K562 (cell line): ENCODE data around the gene MFSD6L.

Source experiments
- CTCF ChIP-seq, 3 experiments: IDR thresholded peaks in 2 of 3; conservative IDR thresholded peaks in 1 of 3; 2 replicates each; pipeline ENCODE4 v1.5.1; 2011 to 2012; ENCODE audit warnings: low read length in 3 of 3, mild to moderate bottlenecking in 3 of 3, control low read depth in 2 of 3, improper control_type of control experiment in 1 of 3, inconsistent platforms in 1 of 3, low read depth in 1 of 3, mixed read lengths in 1 of 3, moderate library complexity in 1 of 3; ENCODE audit not compliant: insufficient read depth in 2 of 3
- DPF2 ChIP-seq: fragments of 450-650 bp; IDR thresholded peaks from 2 replicates; pipeline ENCODE4 v1.6.1; 2016
- E2F6 ChIP-seq, 2 experiments: IDR thresholded peaks; 2 replicates each; pipeline ENCODE4 v1.6.1; 2011; ENCODE audit warnings: borderline replicate concordance in 1 of 2, control low read depth in 1 of 2, low read depth in 1 of 2, low read length in 1 of 2, mild to moderate bottlenecking in 1 of 2, mixed read lengths in 1 of 2, moderate library complexity in 1 of 2; ENCODE audit not compliant: insufficient read depth in 1 of 2, insufficient read length in 1 of 2, poor library complexity in 1 of 2, severe bottlenecking in 1 of 2; ENCODE audit errors: extremely low read depth in 1 of 2
- FOXA1 ChIP-seq: fragments of 450-650 bp; IDR thresholded peaks from 2 replicates; pipeline ENCODE4 v1.6.1; 2016; ENCODE audit warnings: mild to moderate bottlenecking, borderline replicate concordance
- FOXM1 ChIP-seq, 2 experiments: fragments of 450-650 bp in 1 of 2; sonication (generic) in 1 of 2; formaldehyde crosslinking in 1 of 2; IDR thresholded peaks; 2 replicates each; pipeline versions ENCODE4 v1.6.1 to v1.9.0; 2017 to 2022; ENCODE audit warnings: low read depth in 2 of 2, mild to moderate bottlenecking in 2 of 2, missing genetic modification reagents in 1 of 2, moderate library complexity in 1 of 2
- IRF2 ChIP-seq: sonication (generic); formaldehyde crosslinking; IDR thresholded peaks from 2 replicates; pipeline ENCODE4 v1.8.1; 2022; ENCODE audit warnings: mild to moderate bottlenecking, missing genetic modification reagents
- RBBP5 ChIP-seq: fragments of 200-600 bp; sonication (generic); IDR thresholded peaks from 2 replicates; pipeline ENCODE4 v1.6.1; 2012; ENCODE audit warnings: borderline replicate concordance, mild to moderate bottlenecking, low read length, control low read depth, inconsistent platforms; ENCODE audit not compliant: insufficient read depth, poor library complexity, severe bottlenecking
- ZBTB17 ChIP-seq: fragments of 450-650 bp; formaldehyde crosslinking; IDR thresholded peaks from 2 replicates; pipeline ENCODE4 v1.4.0; 2020; ENCODE audit warnings: mild to moderate bottlenecking
- ZFX ChIP-seq: sonication (generic); formaldehyde crosslinking; IDR thresholded peaks from 2 replicates; pipeline ENCODE4 v1.8.0; 2022; ENCODE audit warnings: mild to moderate bottlenecking, missing genetic modification reagents, moderate library complexity
- ZKSCAN8 ChIP-seq: fragments of 200-800 bp; sonication (Bioruptor generic); IDR thresholded peaks from 2 replicates; pipeline ENCODE4 v1.6.1; 2016; ENCODE audit warnings: missing genetic modification characterization, missing compliant biosample characterization
- ZNF589 ChIP-seq: fragments of 200-800 bp; sonication (Bioruptor generic); IDR thresholded peaks from 2 replicates; pipeline ENCODE4 v1.6.1; 2016; ENCODE audit warnings: low read depth, missing genetic modification characterization, missing compliant biosample characterization
- ZNF740 ChIP-seq, 3 experiments: fragments of 200-800 bp in 1 of 3; sonication (Bioruptor generic) in 1 of 3; sonication (generic) in 1 of 3; formaldehyde crosslinking in 1 of 3; IDR thresholded peaks; 2 replicates each; pipeline versions ENCODE4 v1.6.1 to v1.8.0; 2016 to 2022; ENCODE audit warnings: mild to moderate bottlenecking in 2 of 3, missing compliant biosample characterization in 2 of 3, missing genetic modification characterization in 2 of 3, missing genetic modification reagents in 1 of 3
- TF ChIP-seq, protein P1 (sequence below): sonication (generic); formaldehyde crosslinking; IDR thresholded peaks from 2 replicates; pipeline ENCODE4 v1.9.0; 2022; ENCODE audit warnings: mild to moderate bottlenecking, missing genetic modification reagents

DNA sequence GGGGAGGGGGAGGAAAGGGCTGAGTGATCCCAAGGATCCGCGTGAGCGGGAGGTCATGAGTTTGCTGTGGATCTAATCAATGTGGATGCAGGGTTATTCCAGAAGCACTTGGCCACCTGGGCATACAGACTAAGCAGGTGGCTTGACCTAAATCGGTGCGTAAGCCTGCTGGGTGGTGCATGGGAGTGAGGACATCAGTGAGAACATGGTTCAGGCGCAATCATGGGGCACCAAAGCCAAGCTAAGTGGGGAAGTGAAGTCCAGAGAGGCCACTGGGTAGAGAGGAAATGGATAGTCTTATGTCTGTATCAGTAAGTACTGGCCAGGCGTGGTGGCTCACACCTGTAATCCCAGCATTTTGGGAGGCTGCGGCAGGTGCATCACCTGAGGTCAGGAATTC lies 18.9 kb upstream of the MFSD6L start:
- TF ChIP-seq ZNF589 (CRISPR knock-in tag) (no peak), FOXM1 (IDR thresholded peaks at IDR 0.05; ENCODE audit: low read depth) (no peak), FOXM1 (CRISPR knock-in tag; IDR thresholded peaks at IDR 0.05; ENCODE audit: low read depth) (no peak), E2F6 (IDR thresholded peaks at IDR 0.05; ENCODE audit: borderline replicate concordance in 1 of 2, extremely low read depth in 1 of 2, insufficient read depth in 1 of 2, insufficient read length in 1 of 2, low read depth in 1 of 2, low read length in 1 of 2, poor library complexity in 1 of 2, severe bottlenecking in 1 of 2) (no peak), RBBP5 (no peak), DPF2 (no peak), CTCF (IDR thresholded peaks at IDR 0.05 in 2 of 3, conservative IDR thresholded peaks at IDR 0.05 in 1 of 3; ENCODE audit: insufficient read depth in 2 of 3, low read depth in 1 of 3, low read length in 3 of 3) (no peak), ZFX (CRISPR knock-in tag) (no peak), FOXA1 (no peak), ZKSCAN8 (CRISPR knock-in tag) (no peak), ZBTB17 (CRISPR knock-in tag) (no peak), IRF2 (CRISPR knock-in tag) (no peak), ZNF740 (CRISPR knock-in tag; IDR thresholded peaks at IDR 0.05) (no peak), ZNF740 (tag; IDR thresholded peaks at IDR 0.05) (no peak)
- TF ChIP-seq, protein P1, sequence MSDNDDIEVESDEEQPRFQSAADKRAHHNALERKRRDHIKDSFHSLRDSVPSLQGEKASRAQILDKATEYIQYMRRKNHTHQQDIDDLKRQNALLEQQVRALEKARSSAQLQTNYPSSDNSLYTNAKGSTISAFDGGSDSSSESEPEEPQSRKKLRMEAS: no peak
